Measurements from ENCODE around the gene TARP.
"Not testable (repeated sequence)": the region's sequence is repeated elsewhere in the genome, so short reads cannot be mapped to it uniquely, and the experiment has no call there.

The TARP gene

GRCh38 chr7:38263274-38263673, 10.2 kb downstream of the TARP start:
- not testable (repeated sequence) for H3K9me3 ChIP-seq (ENCODE audit: control insufficient read depth in 2 of 2, insufficient read depth in 1 of 2, low read depth in 1 of 2, low read length in 1 of 2); H3K27ac ChIP-seq (ENCODE audit: low read depth in 1 of 3, low read length in 2 of 3); DNase-seq; FAIRE-seq; H3K4me3 ChIP-seq (ENCODE audit: low read depth in 1 of 3, low read length in 3 of 3); H3K27me3 ChIP-seq (ENCODE audit: control insufficient read depth in 3 of 3, insufficient read depth in 3 of 3, low read length in 3 of 3); H3K36me3 ChIP-seq (ENCODE audit: control insufficient read depth in 3 of 3, insufficient read depth in 2 of 3, low read depth in 1 of 3, low read length in 3 of 3); H3K4me1 ChIP-seq (ENCODE audit: control insufficient read depth in 3 of 3, insufficient read depth in 2 of 3, low read depth in 1 of 3, low read length in 2 of 3)
- WGBS, 3 donors, result 33 to 48% (median 36%) methylated on average over 1 of the region's 1 CpG

DNA sequence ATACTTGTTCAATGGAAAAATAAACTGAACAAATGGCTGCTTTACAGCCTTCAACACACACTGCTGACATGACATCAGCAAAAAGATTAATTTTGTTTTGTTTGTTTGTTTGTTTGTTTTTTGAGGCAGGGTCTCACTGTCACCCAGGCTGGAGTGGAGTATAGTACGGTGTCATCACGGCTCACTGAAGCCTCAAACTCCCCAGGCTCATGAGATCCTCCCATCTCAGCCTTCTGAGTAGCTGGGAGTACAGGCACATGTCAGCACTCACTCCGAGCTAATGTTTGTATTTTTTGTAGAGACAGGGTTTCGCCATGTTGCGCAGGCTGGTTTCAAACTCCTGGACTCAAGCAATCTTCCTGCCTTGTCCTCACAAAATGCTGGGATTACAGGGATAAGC, 10.9 kb downstream of the TARP start:
- 84 to 90% (median 89%) methylated on average over 5 of the region's 5 CpGs for WGBS, 3 donors
- H3K4me3 ChIP-seq (ENCODE audit: low read depth in 1 of 3, low read length in 3 of 3), result no peak overlapping the region
- H3K27ac ChIP-seq (ENCODE audit: low read depth in 1 of 3, low read length in 2 of 3), result no peak overlapping the region
- no peaks in the 10 kb centered on the region for H3K9me3 ChIP-seq (ENCODE audit: control insufficient read depth in 2 of 2, insufficient read depth in 1 of 2, low read depth in 1 of 2, low read length in 1 of 2)
- H3K36me3 ChIP-seq (ENCODE audit: control insufficient read depth in 3 of 3, insufficient read depth in 2 of 3, low read depth in 1 of 3, low read length in 3 of 3), result no peaks in the 10 kb centered on the region
- H3K27me3 ChIP-seq (ENCODE audit: control insufficient read depth in 3 of 3, insufficient read depth in 3 of 3, low read length in 3 of 3), result no peaks in the 10 kb centered on the region
- no peaks in the 10 kb centered on the region for H3K4me1 ChIP-seq (ENCODE audit: control insufficient read depth in 3 of 3, insufficient read depth in 2 of 3, low read depth in 1 of 3, low read length in 2 of 3)
- FAIRE-seq, result no peak
- no peak for DNase-seq

DNA sequence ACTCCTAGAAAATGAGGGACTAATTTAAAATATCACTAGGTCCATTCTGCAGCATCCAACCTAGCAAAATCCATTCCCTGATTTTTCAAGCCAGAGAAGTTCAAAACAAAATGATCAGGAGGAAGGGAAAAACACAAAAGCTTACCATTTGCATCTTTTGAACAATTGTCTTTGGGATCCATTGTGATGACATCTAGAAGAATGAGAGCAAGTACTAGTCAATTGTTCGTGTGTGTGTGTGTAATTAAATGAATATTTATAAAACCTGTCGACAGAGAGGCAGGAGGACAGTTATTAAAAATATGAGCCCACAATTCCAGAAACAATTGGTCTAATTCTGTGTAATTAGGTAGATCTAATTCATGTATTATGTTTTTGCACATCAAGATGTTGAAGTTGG, 11.4 kb downstream of the TARP start:
- not testable (repeated sequence) for H3K4me3 ChIP-seq (ENCODE audit: low read depth in 1 of 3, low read length in 3 of 3); H3K27me3 ChIP-seq (ENCODE audit: control insufficient read depth in 3 of 3, insufficient read depth in 3 of 3, low read length in 3 of 3); H3K4me1 ChIP-seq (ENCODE audit: control insufficient read depth in 3 of 3, insufficient read depth in 2 of 3, low read depth in 1 of 3, low read length in 2 of 3); H3K36me3 ChIP-seq (ENCODE audit: control insufficient read depth in 3 of 3, insufficient read depth in 2 of 3, low read depth in 1 of 3, low read length in 3 of 3); H3K27ac ChIP-seq (ENCODE audit: low read depth in 1 of 3, low read length in 2 of 3); FAIRE-seq; DNase-seq; H3K9me3 ChIP-seq (ENCODE audit: control insufficient read depth in 2 of 2, insufficient read depth in 1 of 2, low read depth in 1 of 2, low read length in 1 of 2)
- WGBS, 3 donors, result 63 to 68% (median 66%) methylated on average over 2 of the region's 2 CpGs

DNA sequence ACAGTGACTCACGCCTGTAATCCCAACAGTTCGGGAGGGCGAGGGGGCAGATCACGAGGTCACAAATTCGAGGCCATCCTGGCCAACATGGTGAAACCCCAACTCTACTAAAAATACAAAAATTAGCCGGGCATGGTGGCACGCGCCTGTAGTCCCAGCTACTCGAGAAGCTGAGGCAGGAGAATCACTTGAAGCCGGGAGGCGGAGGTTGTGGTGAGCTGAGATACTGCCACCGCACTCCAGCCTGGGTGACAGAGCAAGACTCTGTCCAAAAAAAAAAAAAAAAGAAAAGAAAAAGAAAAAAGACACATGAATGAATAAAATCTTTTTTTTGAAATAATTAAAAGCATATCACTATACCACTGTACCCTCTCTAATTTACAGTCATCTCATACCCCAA, 11.8 kb downstream of the TARP start:
- H3K4me3 ChIP-seq (ENCODE audit: low read depth in 1 of 3, low read length in 3 of 3); H3K36me3 ChIP-seq (ENCODE audit: control insufficient read depth in 3 of 3, insufficient read depth in 2 of 3, low read depth in 1 of 3, low read length in 3 of 3); H3K27ac ChIP-seq (ENCODE audit: low read depth in 1 of 3, low read length in 2 of 3); H3K9me3 ChIP-seq (ENCODE audit: control insufficient read depth in 2 of 2, insufficient read depth in 1 of 2, low read depth in 1 of 2, low read length in 1 of 2); H3K27me3 ChIP-seq (ENCODE audit: control insufficient read depth in 3 of 3, insufficient read depth in 3 of 3, low read length in 3 of 3); DNase-seq; FAIRE-seq; H3K4me1 ChIP-seq (ENCODE audit: control insufficient read depth in 3 of 3, insufficient read depth in 2 of 3, low read depth in 1 of 3, low read length in 2 of 3): not testable (repeated sequence)
- WGBS, 3 donors, result 82 to 91% (median 82%) methylated on average over 12 of the region's 12 CpGs

- H3K27ac ChIP-seq (ENCODE audit: low read depth in 1 of 3, low read length in 2 of 3); DNase-seq; FAIRE-seq; H3K4me1 ChIP-seq (ENCODE audit: control insufficient read depth in 3 of 3, insufficient read depth in 2 of 3, low read depth in 1 of 3, low read length in 2 of 3); H3K36me3 ChIP-seq (ENCODE audit: control insufficient read depth in 3 of 3, insufficient read depth in 2 of 3, low read depth in 1 of 3, low read length in 3 of 3); H3K9me3 ChIP-seq (ENCODE audit: control insufficient read depth in 2 of 2, insufficient read depth in 1 of 2, low read depth in 1 of 2, low read length in 1 of 2); H3K27me3 ChIP-seq (ENCODE audit: control insufficient read depth in 3 of 3, insufficient read depth in 3 of 3, low read length in 3 of 3); H3K4me3 ChIP-seq (ENCODE audit: low read depth in 1 of 3, low read length in 3 of 3): not testable (repeated sequence)
- WGBS, 3 donors, result 77 to 90% (median 89%) methylated on average over 8 of the region's 8 CpGs
Observed at GRCh38 chr7:38259157-38259556, 14.3 kb downstream of the TARP start.

DNA sequence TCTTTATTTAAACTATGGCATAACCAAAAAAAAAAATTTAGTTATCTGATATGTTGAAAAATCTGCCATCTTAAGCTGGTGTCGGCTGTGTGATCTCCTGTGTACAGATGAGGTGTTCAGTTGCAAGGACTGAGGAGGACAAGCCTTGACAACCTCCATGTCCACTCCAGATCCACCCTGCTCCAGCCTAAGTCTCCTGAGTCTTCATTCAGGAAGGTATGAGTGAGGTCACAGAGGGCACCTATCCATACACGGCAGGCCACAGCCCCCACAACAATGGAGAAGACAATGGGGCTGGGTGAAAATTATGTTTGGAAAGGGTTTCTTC, 16.1 kb downstream of the TARP start:
- no peak overlapping the region for H3K4me3 ChIP-seq (ENCODE audit: low read depth in 1 of 3, low read length in 3 of 3)
- no peak overlapping the region for H3K27ac ChIP-seq (ENCODE audit: low read depth in 1 of 3, low read length in 2 of 3)
- DNase-seq (no peak), FAIRE-seq (no peak)
- 63 to 80% (median 78%) methylated on average over 2 of the region's 2 CpGs for WGBS, 3 donors
- H3K36me3 ChIP-seq (ENCODE audit: control insufficient read depth in 3 of 3, insufficient read depth in 2 of 3, low read depth in 1 of 3, low read length in 3 of 3), result no peaks in the 10 kb centered on the region
- H3K9me3 ChIP-seq (ENCODE audit: control insufficient read depth in 2 of 2, insufficient read depth in 1 of 2, low read depth in 1 of 2, low read length in 1 of 2), result no peaks in the 10 kb centered on the region
- H3K27me3 ChIP-seq (ENCODE audit: control insufficient read depth in 3 of 3, insufficient read depth in 3 of 3, low read length in 3 of 3), result no peaks in the 10 kb centered on the region
- H3K4me1 ChIP-seq (ENCODE audit: control insufficient read depth in 3 of 3, insufficient read depth in 2 of 3, low read depth in 1 of 3, low read length in 2 of 3), result no peaks in the 10 kb centered on the region

- H3K4me3 ChIP-seq (ENCODE audit: low read depth in 1 of 3, low read length in 3 of 3); FAIRE-seq; DNase-seq; H3K9me3 ChIP-seq (ENCODE audit: control insufficient read depth in 2 of 2, insufficient read depth in 1 of 2, low read depth in 1 of 2, low read length in 1 of 2); H3K27ac ChIP-seq (ENCODE audit: low read depth in 1 of 3, low read length in 2 of 3); H3K36me3 ChIP-seq (ENCODE audit: control insufficient read depth in 3 of 3, insufficient read depth in 2 of 3, low read depth in 1 of 3, low read length in 3 of 3); H3K4me1 ChIP-seq (ENCODE audit: control insufficient read depth in 3 of 3, insufficient read depth in 2 of 3, low read depth in 1 of 3, low read length in 2 of 3); H3K27me3 ChIP-seq (ENCODE audit: control insufficient read depth in 3 of 3, insufficient read depth in 3 of 3, low read length in 3 of 3): not testable (repeated sequence)
- 65 to 84% (median 72%) methylated on average over 3 of the region's 3 CpGs for WGBS, 3 donors
Observed at GRCh38 chr7:38249849-38250248, 23.6 kb downstream of the TARP start.

- 81 to 95% (median 84%) methylated on average over 5 of the region's 5 CpGs for WGBS, 3 donors
- Histone ChIP-seq H3K36me3 (ENCODE audit: control insufficient read depth in 3 of 3, insufficient read depth in 2 of 3, low read depth in 1 of 3, low read length in 3 of 3) (no peaks in the 10 kb centered on the region), H3K4me3 (ENCODE audit: low read depth in 1 of 3, low read length in 3 of 3) (no peak overlapping the region), H3K27ac (ENCODE audit: low read depth in 1 of 3, low read length in 2 of 3) (peak overlapping the region in 1 of 3 donors; percentile 3), H3K4me1 (ENCODE audit: control insufficient read depth in 3 of 3, insufficient read depth in 2 of 3, low read depth in 1 of 3, low read length in 2 of 3) (no peaks in the 10 kb centered on the region), H3K9me3 (ENCODE audit: control insufficient read depth in 2 of 2, insufficient read depth in 1 of 2, low read depth in 1 of 2, low read length in 1 of 2) (no peaks in the 10 kb centered on the region), H3K27me3 (ENCODE audit: control insufficient read depth in 3 of 3, insufficient read depth in 3 of 3, low read length in 3 of 3) (no peaks in the 10 kb centered on the region)
- DNase-seq (no peak), FAIRE-seq (no peak)
Observed at GRCh38 chr7:38248069-38248567, 25.3 kb downstream of the TARP start.

DNA sequence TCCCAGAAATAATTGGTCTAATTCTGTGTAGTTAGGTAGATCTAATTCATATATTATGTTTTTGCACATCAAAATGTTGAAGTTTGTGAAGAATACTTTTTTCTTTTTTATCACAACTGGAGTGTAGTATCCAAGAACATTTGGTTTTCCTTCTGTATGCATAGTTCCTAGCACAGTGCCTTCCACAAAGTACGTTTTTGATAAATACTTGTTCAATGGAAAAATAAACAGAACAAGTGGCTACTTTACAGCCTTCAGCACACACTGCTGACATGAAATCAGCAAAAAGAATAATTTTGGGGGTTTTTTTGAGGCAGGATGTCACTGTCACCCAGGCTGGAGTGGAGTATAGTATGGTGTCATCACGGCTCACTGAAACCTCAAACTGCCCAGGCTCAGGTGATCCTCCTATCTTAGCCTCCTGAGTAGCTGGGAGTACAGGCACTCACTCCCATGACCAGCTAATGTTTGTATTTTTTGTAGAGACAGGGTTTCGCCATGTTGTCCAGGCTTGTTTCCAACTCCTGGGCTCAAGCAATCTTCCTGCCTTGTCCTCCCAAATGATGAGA, 27.9 kb downstream of the TARP start:
- no peaks in the 10 kb centered on the region for H3K9me3 ChIP-seq (ENCODE audit: control insufficient read depth in 2 of 2, insufficient read depth in 1 of 2, low read depth in 1 of 2, low read length in 1 of 2)
- H3K27ac ChIP-seq (ENCODE audit: low read depth in 1 of 3, low read length in 2 of 3), result no peak overlapping the region
- no peaks in the 10 kb centered on the region for H3K27me3 ChIP-seq (ENCODE audit: control insufficient read depth in 3 of 3, insufficient read depth in 3 of 3, low read length in 3 of 3)
- no peaks in the 10 kb centered on the region for H3K4me1 ChIP-seq (ENCODE audit: control insufficient read depth in 3 of 3, insufficient read depth in 2 of 3, low read depth in 1 of 3, low read length in 2 of 3)
- WGBS, 3 donors, result 52 to 68% (median 60%) methylated on average over 3 of the region's 3 CpGs
- H3K36me3 ChIP-seq (ENCODE audit: control insufficient read depth in 3 of 3, insufficient read depth in 2 of 3, low read depth in 1 of 3, low read length in 3 of 3), result no peaks in the 10 kb centered on the region
- H3K4me3 ChIP-seq (ENCODE audit: low read depth in 1 of 3, low read length in 3 of 3), result no peak overlapping the region
- DNase-seq (no peak), FAIRE-seq (no peak)

Data from small intestine (tissue), 7 donors.